Stomach (tissue), 9 donors: ENCODE results near the gene PPARGC1A. TPM values are rescaled to one million over a fixed set of nuclear protein-coding genes. Genes with fewer than 3 reads are reported as not detected.
A peak's percentile ranks its signal among the peaks of the same experiment; 100 is the strongest.

ENCODE experiments used
- DNase-seq, 2 donors: peaks; one replicate each; pipeline versions ENCODE4 v3.0.0 to v3.0.0-alpha.2; 2013 to 2019
- H3K27ac ChIP-seq, 5 donors: fragments of 200-600 bp in 4 of 5; sonication (generic) in 4 of 5; one replicate each; pipeline ENCODE4 v1.5.1; 2013 to 2019; ENCODE audit warnings: mild to moderate bottlenecking in 1 of 5, moderate library complexity in 1 of 5
- H3K27me3 ChIP-seq, 3 donors: fragments of 200-600 bp; sonication (generic); one replicate each; pipeline ENCODE4 v1.5.1; 2017 to 2019; ENCODE audit warnings: mixed run types in 1 of 3
- H3K36me3 ChIP-seq, 4 donors: fragments of 200-600 bp; sonication (generic); 1 replicate in 3 of 4; 2 replicates in 1 of 4; pipeline ENCODE4 v1.5.1; 2016 to 2019
- H3K4me1 ChIP-seq, 4 donors: fragments of 200-600 bp; sonication (generic); one replicate each; pipeline ENCODE4 v1.5.1; 2016 to 2019
- H3K4me3 ChIP-seq, 4 donors: fragments of 200-600 bp; sonication (generic) in 3 of 4; one replicate each; pipeline ENCODE4 v1.5.1; 2016 to 2019; ENCODE audit warnings: mild to moderate bottlenecking in 1 of 4
- H3K9me3 ChIP-seq, 4 donors: fragments of 200-600 bp; sonication (generic); one replicate each; pipeline ENCODE4 v1.5.1; 2016 to 2019
- EP300 ChIP-seq: sonication (generic); formaldehyde crosslinking; IDR thresholded peaks from one replicate; pipeline ENCODE4 v1.6.1; 2017; ENCODE audit warnings: antibody characterized with exemption
- POLR2A ChIP-seq, 4 donors: fragments of 450-650 bp; IDR thresholded peaks; one replicate each; pipeline ENCODE4 v1.6.1; 2016; ENCODE audit warnings: antibody characterized with exemption in 4 of 4, control low read depth in 2 of 4, mild to moderate bottlenecking in 1 of 4, moderate library complexity in 1 of 4
- POLR2AphosphoS5 ChIP-seq, 3 donors: sonication (generic); formaldehyde crosslinking; IDR thresholded peaks; one replicate each; pipeline ENCODE4 v1.6.1; 2016; ENCODE audit warnings: antibody characterized with exemption in 3 of 3
- WGBS, 5 donors: extraction: QIAGEN DNeasy Blood & Tissue Kit in 3 of 5; methylation state at CpG; one replicate each; pipeline versions ENCODE4 v1.1.5 to v1.1.7; 2013 to 2018; 5-methylcytosine and 5-hydroxymethylcytosine counted together
- intact Hi-C: fragments of 100-400 bp; cut with DNase I; formaldehyde crosslinking; loops from one replicate; pipeline ENCODE4 v1.15.1; 2023; ENCODE audit warnings: low total_unique reads
- polyA plus RNA-seq, 3 donors: library from polyadenylated mRNA; stranded (reverse); fragments of 200-250 nt; gene quantifications; one replicate each; pipeline ENCODE4 v1.2.3, GENCODE V29; 2013
- total RNA-seq, 5 donors: library from RNA; depleted of rRNA; stranded (reverse); fragments of >200 nt; gene quantifications; one replicate each; pipeline versions ENCODE4 v1.1.0 to v1.2.3, GENCODE V29; 2014 to 2016
- TF ChIP-seq, protein P1 (sequence below), 7 experiments: fragments of 450-650 bp in 4 of 7; fragments of 200-600 bp in 3 of 7; sonication (generic) in 3 of 7; IDR thresholded peaks; one replicate each; pipeline ENCODE4 v1.5.1; 2016 to 2019; ENCODE audit warnings: antibody characterized with exemption in 7 of 7, control low read depth in 2 of 7, mild to moderate bottlenecking in 1 of 7
- donor health status: healthy with polysubstance abuse.
- donor health status: Bipolar disorder and iron deficiency.
- donor health status: healthy.

PPARGC1A gene
- total and polyA plus RNA-seq, 8 donors, result 2.0 to 230 (median 13.1) TPM

DNA sequence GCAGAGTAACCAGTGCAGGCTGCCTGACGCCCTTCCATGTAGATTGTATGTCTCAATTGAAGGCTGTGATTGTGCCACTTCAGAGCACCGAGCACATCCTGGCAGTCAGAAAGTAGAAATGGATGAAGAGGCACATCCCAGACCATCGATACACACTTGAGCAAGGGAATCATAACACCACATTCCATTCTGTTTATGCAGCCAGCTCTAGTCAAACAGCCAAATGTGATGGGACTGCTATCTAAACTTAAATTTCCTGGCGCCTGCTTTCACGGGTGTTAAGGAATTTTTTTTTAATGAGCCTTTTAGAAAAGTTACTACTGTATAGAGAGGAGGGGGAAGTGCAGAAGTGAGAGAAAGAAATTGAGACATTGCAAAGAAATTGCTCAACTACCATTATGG, 84.4 kb downstream of the PPARGC1A start:
- TF ChIP-seq POLR2A (IDR thresholded peaks at IDR 0.05), result no peak
- peaks cover 0 to 12% (median 3%) of the 10 kb centered on the region in 4 donors for H3K36me3 ChIP-seq
- WGBS, 5 donors, result 78 to 82% (median 81%) methylated on average over 5 of the region's 5 CpGs
- no peaks in the 10 kb centered on the region for H3K9me3 ChIP-seq
- H3K4me1 ChIP-seq, result no peaks in the 10 kb centered on the region
- intact Hi-C loops, result no loop called here
- no peaks in the 10 kb centered on the region for H3K27me3 ChIP-seq
- H3K27ac ChIP-seq, result no peak overlapping the region
- H3K4me3 ChIP-seq, result no peak overlapping the region
- DNase-seq, result no peak

- Histone ChIP-seq H3K9me3 (no peaks in the 10 kb centered on the region), H3K27ac (no peak overlapping the region), H3K4me3 (no peak overlapping the region), H3K36me3 (no peaks in the 10 kb centered on the region), H3K4me1 (peaks cover 0 to 11% (median 4%) of the 10 kb centered on the region in 4 donors), H3K27me3 (no peaks in the 10 kb centered on the region)
- peak in 1 of 2 donors; percentile 21 for DNase-seq
- 76 to 82% (median 79%) methylated on average over 5 of the region's 5 CpGs for WGBS, 5 donors
- TF ChIP-seq POLR2A (IDR thresholded peaks at IDR 0.05) (no peak), EP300 (no peak), POLR2AphosphoS5 (IDR thresholded peaks at IDR 0.05) (no peak)
- TF ChIP-seq, protein P1, sequence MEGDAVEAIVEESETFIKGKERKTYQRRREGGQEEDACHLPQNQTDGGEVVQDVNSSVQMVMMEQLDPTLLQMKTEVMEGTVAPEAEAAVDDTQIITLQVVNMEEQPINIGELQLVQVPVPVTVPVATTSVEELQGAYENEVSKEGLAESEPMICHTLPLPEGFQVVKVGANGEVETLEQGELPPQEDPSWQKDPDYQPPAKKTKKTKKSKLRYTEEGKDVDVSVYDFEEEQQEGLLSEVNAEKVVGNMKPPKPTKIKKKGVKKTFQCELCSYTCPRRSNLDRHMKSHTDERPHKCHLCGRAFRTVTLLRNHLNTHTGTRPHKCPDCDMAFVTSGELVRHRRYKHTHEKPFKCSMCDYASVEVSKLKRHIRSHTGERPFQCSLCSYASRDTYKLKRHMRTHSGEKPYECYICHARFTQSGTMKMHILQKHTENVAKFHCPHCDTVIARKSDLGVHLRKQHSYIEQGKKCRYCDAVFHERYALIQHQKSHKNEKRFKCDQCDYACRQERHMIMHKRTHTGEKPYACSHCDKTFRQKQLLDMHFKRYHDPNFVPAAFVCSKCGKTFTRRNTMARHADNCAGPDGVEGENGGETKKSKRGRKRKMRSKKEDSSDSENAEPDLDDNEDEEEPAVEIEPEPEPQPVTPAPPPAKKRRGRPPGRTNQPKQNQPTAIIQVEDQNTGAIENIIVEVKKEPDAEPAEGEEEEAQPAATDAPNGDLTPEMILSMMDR (IDR thresholded peaks at IDR 0.05), result no peak
- intact Hi-C loops, result no loop called here
Measured at GRCh38 chr4:23789762-23790161, 100.1 kb downstream of the PPARGC1A start.

DNA sequence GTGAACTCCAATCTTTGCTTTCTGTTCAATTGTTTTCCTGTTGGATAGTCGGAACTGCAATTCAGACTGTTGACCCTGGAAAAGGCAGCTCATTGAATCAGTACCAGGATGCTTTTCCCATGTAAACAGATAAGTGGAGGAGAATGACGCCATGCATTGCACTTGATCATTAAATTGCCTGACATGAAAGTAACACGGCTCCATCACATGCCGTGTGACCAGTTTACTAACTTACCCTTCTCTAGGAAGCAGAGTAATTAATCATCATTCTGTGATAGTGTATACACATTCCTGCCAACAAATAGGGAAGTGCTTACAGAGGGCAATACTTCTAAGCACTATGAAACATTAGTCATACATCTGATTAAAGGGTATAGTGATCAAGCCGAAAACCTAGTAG, 101.4 kb downstream of the PPARGC1A start:
- Histone ChIP-seq H3K36me3 (no peaks in the 10 kb centered on the region), H3K4me3 (no peak overlapping the region), H3K27me3 (no peaks in the 10 kb centered on the region), H3K4me1 (peaks cover 0 to 11% (median 4%) of the 10 kb centered on the region in 4 donors), H3K27ac (peak overlapping the region in 4 of 5 donors; percentile 21 to 59 (median 56)), H3K9me3 (peaks cover 0 to 4% (median 2%) of the 10 kb centered on the region in 4 donors)
- peak in 2 of 3 donors; percentile 46 to 83 for TF ChIP-seq POLR2AphosphoS5 (IDR thresholded peaks at IDR 0.05)
- TF ChIP-seq, protein P1 (IDR thresholded peaks at IDR 0.05), result no peak
- intact Hi-C loops, result no loop called here
- peak; percentile 34 to 48 for DNase-seq
- WGBS, 5 donors, result 6 to 24% (median 12%) methylated on average over 5 of the region's 5 CpGs

DNA sequence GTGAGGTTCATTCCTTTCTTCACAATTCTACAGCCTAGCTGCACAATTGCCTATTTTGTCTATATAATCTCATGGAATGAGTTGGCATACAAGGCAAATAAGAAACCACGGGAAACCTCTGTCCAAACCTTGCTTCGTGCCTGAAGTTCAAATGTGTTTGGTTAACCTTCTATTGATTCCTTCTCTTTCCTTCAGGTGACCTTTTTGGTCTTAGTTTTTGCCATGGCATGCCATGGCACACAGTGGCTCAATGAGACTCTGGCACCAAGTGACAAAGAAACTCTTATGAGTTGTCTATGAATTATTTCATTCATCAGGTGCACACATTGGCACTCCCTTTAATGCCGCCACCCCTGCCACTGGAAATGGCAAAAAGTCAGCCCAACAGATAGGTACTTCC, 101.8 kb downstream of the PPARGC1A start:
- H3K9me3 ChIP-seq, result peaks cover 0 to 7% (median 3%) of the 10 kb centered on the region in 4 donors

More for the DNA sequence above, 101.8 kb downstream of the PPARGC1A start:
- WGBS, 5 donors, result 39 to 59% (median 56%) methylated on average over 3 of the region's 3 CpGs
- Histone ChIP-seq H3K4me1 (peaks cover 0 to 11% (median 4%) of the 10 kb centered on the region in 4 donors), H3K27me3 (no peaks in the 10 kb centered on the region), H3K36me3 (no peaks in the 10 kb centered on the region), H3K4me3 (no peak overlapping the region), H3K27ac (peak overlapping the region in 3 of 5 donors; percentile 56 to 59 (median 57))
- intact Hi-C loops, result no loop called here
- no peak for DNase-seq
- TF ChIP-seq, protein P1 (IDR thresholded peaks at IDR 0.05), result no peak
- TF ChIP-seq EP300 (no peak), POLR2A (IDR thresholded peaks at IDR 0.05) (no peak), POLR2AphosphoS5 (IDR thresholded peaks at IDR 0.05) (no peak)
